Transverse colon (tissue), 4 donors: Measurements from ENCODE around the gene CD276. TPM values are rescaled to one million over a fixed set of nuclear protein-coding genes. Genes with fewer than 3 reads are reported as not detected.

ENCODE experiments used
- DNase-seq: peaks from one replicate; pipeline ENCODE4 v3.0.0-alpha.2; 2019
- H3K27ac ChIP-seq, 4 donors: fragments of 200-600 bp; sonication (generic); 2 replicates each; pipeline ENCODE4 v1.5.1; 2016 to 2018; ENCODE audit warnings: inconsistent platforms in 4 of 4
- H3K27me3 ChIP-seq: fragments of 200-600 bp; sonication (generic); 2 replicates; pipeline ENCODE4 v1.5.1; 2017; ENCODE audit warnings: inconsistent platforms
- H3K36me3 ChIP-seq, 4 donors: fragments of 200-600 bp; sonication (generic); 2 replicates each; pipeline ENCODE4 v1.5.1; 2017 to 2019; ENCODE audit warnings: inconsistent platforms in 4 of 4
- H3K4me1 ChIP-seq, 4 donors: fragments of 200-600 bp; sonication (generic); 2 replicates each; pipeline ENCODE4 v1.5.1; 2017 to 2020; ENCODE audit warnings: inconsistent platforms in 4 of 4
- H3K4me3 ChIP-seq, 4 donors: fragments of 200-600 bp; sonication (generic); 1 replicate in 1 of 4; 2 replicates in 3 of 4; pipeline versions ENCODE4 v1.5.1 to v1.6.1; 2017 to 2019; ENCODE audit warnings: inconsistent platforms in 4 of 4
- H3K9me3 ChIP-seq, 2 donors: fragments of 200-600 bp; sonication (generic); 2 replicates each; pipeline ENCODE4 v1.5.1; 2017 to 2019; ENCODE audit warnings: inconsistent platforms in 2 of 2
- EP300 ChIP-seq: sonication (generic); formaldehyde crosslinking; IDR thresholded peaks from one replicate; pipeline ENCODE4 v1.6.1; 2017; ENCODE audit warnings: antibody characterized with exemption, low read depth
- POLR2A ChIP-seq: fragments of 450-650 bp; IDR thresholded peaks from one replicate; pipeline ENCODE4 v1.6.1; 2016; ENCODE audit warnings: antibody characterized with exemption, mild to moderate bottlenecking, moderate library complexity
- POLR2AphosphoS5 ChIP-seq, 3 donors: sonication (generic); formaldehyde crosslinking; IDR thresholded peaks; one replicate each; pipeline ENCODE4 v1.6.1; 2016; ENCODE audit warnings: antibody characterized with exemption in 3 of 3
- WGBS, 2 donors: methylation state at CpG; one replicate each; pipeline ENCODE4 v1.1.5; 2018; ENCODE audit warnings: low coverage in 1 of 2; 5-methylcytosine and 5-hydroxymethylcytosine counted together
- in situ Hi-C, 4 donors: fragments of 200-750 bp; cut with MboI; loops; one replicate each; pipeline versions ENCODE4 v1.15.0 to v1.15.1; 2017; ENCODE audit warnings: low sequenced_read_pairs in 3 of 4, low pct_ligation_motif_present in 1 of 4, low pct_unique_long_range_greater_than_20kb in 1 of 4
- intact Hi-C: fragments of 100-400 bp; cut with DNase I; formaldehyde crosslinking; loops from one replicate; pipeline ENCODE4 v1.15.1; 2023; ENCODE audit warnings: low total_unique reads
- total RNA-seq, 4 donors: library from RNA; depleted of rRNA; stranded (reverse); fragments of >200 nt; gene quantifications; one replicate each; pipeline ENCODE4 v1.1.0, GENCODE V29; 2016
- TF ChIP-seq, protein P1 (sequence below), 5 experiments: fragments of 200-600 bp in 3 of 5; fragments of 450-650 bp in 2 of 5; sonication (generic) in 3 of 5; IDR thresholded peaks; 1 replicate in 2 of 5; 2 replicates in 3 of 5; pipeline ENCODE4 v1.5.1; 2016 to 2017; ENCODE audit warnings: antibody characterized with exemption in 5 of 5, inconsistent platforms in 3 of 5, mild to moderate bottlenecking in 2 of 5, moderate library complexity in 1 of 5

Gene CD276
- total RNA-seq, 4 donors from 2014 or later = 26.8 to 110 (median 45.7) TPM

DNA sequence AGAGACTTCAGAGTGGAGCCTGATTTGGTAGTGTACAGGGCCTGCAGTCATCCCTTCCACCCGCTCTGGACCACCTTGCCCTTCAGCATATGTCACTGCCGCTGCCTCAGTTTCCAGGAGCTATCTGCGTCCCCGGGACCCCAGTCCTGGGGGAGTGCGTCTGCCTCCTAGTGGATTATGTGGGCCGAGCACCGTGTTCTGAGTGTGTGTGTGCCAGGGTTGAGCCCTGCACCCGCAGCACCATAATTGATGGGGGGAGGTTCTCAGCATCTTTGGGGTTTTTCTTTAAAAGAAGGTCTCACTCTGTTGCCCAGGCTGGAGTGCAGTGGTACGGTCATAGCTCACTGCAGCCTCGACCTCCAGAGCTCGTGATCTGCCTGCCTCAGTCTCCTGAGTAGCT lies 33.6 kb downstream of the CD276 start:
- Histone ChIP-seq H3K36me3 (no peaks in the 10 kb centered on the region), H3K27ac (no peak overlapping the region), H3K4me3 (no peak overlapping the region), H3K9me3 (no peaks in the 10 kb centered on the region), H3K4me1 (no peaks in the 10 kb centered on the region), H3K27me3 (no peaks in the 10 kb centered on the region)
- TF ChIP-seq, protein P1, sequence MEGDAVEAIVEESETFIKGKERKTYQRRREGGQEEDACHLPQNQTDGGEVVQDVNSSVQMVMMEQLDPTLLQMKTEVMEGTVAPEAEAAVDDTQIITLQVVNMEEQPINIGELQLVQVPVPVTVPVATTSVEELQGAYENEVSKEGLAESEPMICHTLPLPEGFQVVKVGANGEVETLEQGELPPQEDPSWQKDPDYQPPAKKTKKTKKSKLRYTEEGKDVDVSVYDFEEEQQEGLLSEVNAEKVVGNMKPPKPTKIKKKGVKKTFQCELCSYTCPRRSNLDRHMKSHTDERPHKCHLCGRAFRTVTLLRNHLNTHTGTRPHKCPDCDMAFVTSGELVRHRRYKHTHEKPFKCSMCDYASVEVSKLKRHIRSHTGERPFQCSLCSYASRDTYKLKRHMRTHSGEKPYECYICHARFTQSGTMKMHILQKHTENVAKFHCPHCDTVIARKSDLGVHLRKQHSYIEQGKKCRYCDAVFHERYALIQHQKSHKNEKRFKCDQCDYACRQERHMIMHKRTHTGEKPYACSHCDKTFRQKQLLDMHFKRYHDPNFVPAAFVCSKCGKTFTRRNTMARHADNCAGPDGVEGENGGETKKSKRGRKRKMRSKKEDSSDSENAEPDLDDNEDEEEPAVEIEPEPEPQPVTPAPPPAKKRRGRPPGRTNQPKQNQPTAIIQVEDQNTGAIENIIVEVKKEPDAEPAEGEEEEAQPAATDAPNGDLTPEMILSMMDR (IDR thresholded peaks at IDR 0.05) = no peak
- TF ChIP-seq EP300 (no peak), POLR2A (no peak), POLR2AphosphoS5 (IDR thresholded peaks at IDR 0.05) (no peak)
- 69 to 81% methylated on average over 3 to 11 of the region's 11 CpGs for WGBS, 2 donors
- in situ Hi-C loops (loop anchor here in 1 of 4 donors (25.0 kb wide), 1 partner anchor 156 kb away; no protein-coding TSS in a partner anchor), intact Hi-C loops (no loop called here)
- no peak for DNase-seq

DNA sequence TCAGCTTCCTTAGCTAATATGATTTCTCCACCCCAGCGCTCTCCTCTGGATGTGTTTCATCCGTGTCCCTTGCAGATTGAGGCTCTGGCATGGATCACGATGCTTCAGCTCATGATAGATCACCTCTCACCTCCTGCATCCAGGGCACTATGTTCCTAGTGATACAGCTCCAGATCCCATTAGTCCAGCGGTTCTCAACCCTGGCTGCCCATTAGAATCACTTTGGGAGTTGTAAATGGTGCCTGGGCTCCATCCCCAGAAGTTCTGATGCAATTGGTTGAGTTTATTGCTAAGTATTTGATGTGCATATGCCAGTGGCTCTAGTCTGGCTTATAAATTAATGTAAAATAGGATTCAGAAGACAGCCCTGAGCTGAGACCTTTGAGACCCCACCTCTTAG lies 34.5 kb downstream of the CD276 start:
- intact Hi-C loops = no loop called here
- WGBS, 2 donors = 66 to 80% methylated on average over 1 to 4 of the region's 4 CpGs
- in situ Hi-C loops = loop anchor here in 1 of 4 donors (25.0 kb wide), 1 partner anchor 156 kb away; no protein-coding TSS in a partner anchor
- Histone ChIP-seq H3K4me1 (no peaks in the 10 kb centered on the region), H3K27me3 (no peaks in the 10 kb centered on the region), H3K27ac (no peak overlapping the region), H3K9me3 (no peaks in the 10 kb centered on the region), H3K36me3 (no peaks in the 10 kb centered on the region), H3K4me3 (no peak overlapping the region)
- no peak for DNase-seq
- no peak for TF ChIP-seq POLR2AphosphoS5 (IDR thresholded peaks at IDR 0.05)
- TF ChIP-seq, protein P1 (IDR thresholded peaks at IDR 0.05) = no peak
- no peak for TF ChIP-seq EP300
- no peak for TF ChIP-seq POLR2A

DNA sequence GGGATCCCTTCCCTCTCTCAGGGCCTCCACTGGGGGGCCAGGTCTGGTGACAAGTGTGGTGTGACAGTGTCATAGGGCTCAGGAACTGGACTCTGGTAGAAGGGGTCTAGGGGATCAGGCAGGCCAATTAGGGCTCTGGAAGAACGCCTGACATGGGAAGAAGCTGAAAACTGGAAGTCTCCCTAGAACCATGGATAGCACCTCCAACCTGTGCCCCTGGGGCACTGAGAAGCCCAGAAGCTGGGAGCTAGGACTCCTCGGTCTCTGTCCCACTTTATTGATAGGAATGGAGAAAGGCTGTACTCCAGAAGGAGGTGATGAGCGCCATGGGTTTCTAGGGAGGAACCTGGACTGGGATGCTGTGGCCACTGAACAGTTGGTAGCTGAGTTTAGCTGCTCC lies 38.2 kb downstream of the CD276 start:
- Histone ChIP-seq H3K4me3 (no peak overlapping the region), H3K27me3 (no peaks in the 10 kb centered on the region), H3K36me3 (no peaks in the 10 kb centered on the region), H3K27ac (no peak overlapping the region), H3K4me1 (no peaks in the 10 kb centered on the region), H3K9me3 (no peaks in the 10 kb centered on the region)
- intact Hi-C loops (no loop called here), in situ Hi-C loops (loop anchor here in 1 of 4 donors (25.0 kb wide), 1 partner anchor 160 kb away; no protein-coding TSS in a partner anchor)
- no peak for DNase-seq
- TF ChIP-seq POLR2A (no peak), EP300 (no peak), POLR2AphosphoS5 (IDR thresholded peaks at IDR 0.05) (no peak)
- TF ChIP-seq, protein P1 (IDR thresholded peaks at IDR 0.05) = no peak
- WGBS, 2 donors = 100% methylated on average over 1 to 2 of the region's 3 CpGs

DNA sequence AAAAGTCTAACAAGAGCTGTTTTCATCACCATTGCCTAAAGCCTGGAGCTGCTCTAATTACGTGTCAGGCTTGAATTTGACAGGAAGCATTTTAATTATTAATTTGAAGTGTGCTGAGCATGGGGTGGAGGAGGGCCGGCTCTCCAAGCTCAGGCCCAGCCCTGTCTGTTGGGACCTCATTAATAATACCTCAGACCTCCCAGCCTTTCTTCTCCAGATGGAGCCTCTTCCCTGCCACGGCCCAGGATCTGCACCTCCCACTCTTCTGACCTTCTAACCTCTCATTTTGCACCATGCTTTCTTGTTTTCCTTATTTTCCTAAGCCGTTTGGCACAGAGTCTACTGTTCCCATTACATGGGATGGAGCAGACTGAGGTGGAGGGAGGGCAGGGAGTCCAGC lies 39.0 kb downstream of the CD276 start:
- no peak for DNase-seq
- intact Hi-C loops (no loop called here), in situ Hi-C loops (loop anchor here in 1 of 4 donors (25.0 kb wide), 1 partner anchor 161 kb away; no protein-coding TSS in a partner anchor)
- 49 to 80% methylated on average over 1 to 4 of the region's 4 CpGs for WGBS, 2 donors
- Histone ChIP-seq H3K4me1 (no peaks in the 10 kb centered on the region), H3K27me3 (no peaks in the 10 kb centered on the region), H3K36me3 (no peaks in the 10 kb centered on the region), H3K4me3 (no peak overlapping the region), H3K9me3 (no peaks in the 10 kb centered on the region), H3K27ac (no peak overlapping the region)
- TF ChIP-seq, protein P1 (IDR thresholded peaks at IDR 0.05) = no peak
- TF ChIP-seq POLR2AphosphoS5 (IDR thresholded peaks at IDR 0.05) (no peak), EP300 (no peak), POLR2A (no peak)
